Glomerular visceral epithelial cell (primary cell): ENCODE results near the gene CEP170B.
"Not testable (repeated sequence)": the region's sequence is repeated elsewhere in the genome, so short reads cannot be mapped to it uniquely, and the experiment has no call there.

ENCODE experiments used
- DNase-seq: peaks from one replicate; pipeline ENCODE4 v3.0.0-alpha.2; 2016; ENCODE audit errors: extremely low spot score

Gene CEP170B

GRCh38 chr14:104878582-104878981, 13.5 kb downstream of the CEP170B start:
- no peak for DNase-seq

- DNase-seq = no peak
Measured at GRCh38 chr14:104879201-104879982, 14.3 kb downstream of the CEP170B start.

GRCh38 chr14:104879983-104880565, 15.0 kb downstream of the CEP170B start:
- no peak for DNase-seq

GRCh38 chr14:104880584-104881210, 15.6 kb downstream of the CEP170B start:
- DNase-seq = no peak

- DNase-seq = no peak
Measured at GRCh38 chr14:104881369-104881979, 16.4 kb downstream of the CEP170B start.

GRCh38 chr14:104882325-104882973, 17.4 kb downstream of the CEP170B start:
- peak; percentile 53 for DNase-seq

GRCh38 chr14:104882991-104883660, 18.1 kb downstream of the CEP170B start:
- DNase-seq = no peak

- DNase-seq = no peak
Measured at GRCh38 chr14:104883681-104884361, 18.8 kb downstream of the CEP170B start.

- not testable (repeated sequence) for DNase-seq
Measured at GRCh38 chr14:104884381-104884780, 19.3 kb downstream of the CEP170B start.

GRCh38 chr14:104885031-104885972, 20.2 kb downstream of the CEP170B start:
- DNase-seq = no peak

GRCh38 chr14:104885973-104886689, 21.1 kb downstream of the CEP170B start:
- no peak for DNase-seq

GRCh38 chr14:104886690-104887622, 21.9 kb downstream of the CEP170B start:
- no peak for DNase-seq

- no peak for DNase-seq
Measured at GRCh38 chr14:104887623-104888488, 22.8 kb downstream of the CEP170B start.

- DNase-seq = no peak
Measured at GRCh38 chr14:104888489-104889374, 23.7 kb downstream of the CEP170B start.

- no peak for DNase-seq
Measured at GRCh38 chr14:104889375-104889757, 24.3 kb downstream of the CEP170B start.

GRCh38 chr14:104890292-104890691, 25.2 kb downstream of the CEP170B start:
- DNase-seq = not testable (repeated sequence)
